Common myeloid progenitor, CD34-positive (primary cell): ENCODE measurements around the gene PIK3R2.

Experiments
- CTCF ChIA-PET: fragments of 350-600 bp; sonication (Branson Sonifier 250); formaldehyde crosslinking; loops from one replicate; lab custom pipeline; 2021; ENCODE audit warnings: antibody characterized with exemption; lab: Charles Lee
- POLR2A ChIA-PET: fragments of 350-600 bp; sonication (Branson Sonifier 250); formaldehyde crosslinking; loops from one replicate; lab custom pipeline; 2021; ENCODE audit warnings: antibody characterized with exemption; lab: Charles Lee
- DNase-seq, 3 donors: peaks; one replicate each; pipeline versions ENCODE4 v3.0.0 to v3.0.0-alpha.2; 2013
- H3K27ac ChIP-seq, 2 experiments: 1 replicate in 1 of 2; 2 replicates in 1 of 2; pipeline ENCODE4 v1.7.0; 2013; ENCODE audit warnings: inconsistent platforms in 2 of 2, low read length in 2 of 2, mild to moderate bottlenecking in 2 of 2, low read depth in 1 of 2, moderate library complexity in 1 of 2; ENCODE audit not compliant: severe bottlenecking in 2 of 2, insufficient read depth in 1 of 2, poor library complexity in 1 of 2
- H3K27me3 ChIP-seq, 5 experiments: replicated peaks in 2 of 5; 1 replicate in 3 of 5; 2 replicates in 2 of 5; pipeline versions ENCODE4 v1.6.1 to v1.7.0; 2013; ENCODE audit warnings: low read length in 4 of 5, mild to moderate bottlenecking in 2 of 5, moderate library complexity in 2 of 5, inconsistent platforms in 1 of 5; ENCODE audit not compliant: insufficient read depth in 5 of 5, control insufficient read depth in 4 of 5
- H3K36me3 ChIP-seq, 4 experiments: 1 replicate in 2 of 4; 2 replicates in 2 of 4; pipeline versions ENCODE4 v1.6.1 to v1.7.0; 2013; ENCODE audit warnings: low read length in 3 of 4, control low read depth in 1 of 4, mild to moderate bottlenecking in 1 of 4; ENCODE audit not compliant: control insufficient read depth in 4 of 4, insufficient read depth in 4 of 4
- H3K4me1 ChIP-seq, 4 experiments: 1 replicate in 3 of 4; 2 replicates in 1 of 4; pipeline versions ENCODE4 v1.6.1 to v1.7.1; 2013; ENCODE audit warnings: low read length in 3 of 4, mild to moderate bottlenecking in 3 of 4, control low read depth in 1 of 4, inconsistent platforms in 1 of 4, moderate library complexity in 1 of 4; ENCODE audit not compliant: control insufficient read depth in 4 of 4, insufficient read depth in 4 of 4; ENCODE audit errors: control extremely low read depth in 1 of 4
- H3K4me3 ChIP-seq, 7 experiments: 1 replicate in 4 of 7; 2 replicates in 3 of 7; pipeline versions ENCODE4 v1.5.1 to v1.7.0; 2013; ENCODE audit warnings: mild to moderate bottlenecking in 7 of 7, low read length in 6 of 7, moderate library complexity in 6 of 7, inconsistent platforms in 2 of 7, low read depth in 2 of 7, control low read depth in 1 of 7; ENCODE audit not compliant: insufficient read depth in 4 of 7, control insufficient read depth in 1 of 7; ENCODE audit errors: extremely low read depth in 1 of 7
- H3K9me3 ChIP-seq, 5 experiments: 1 replicate in 4 of 5; 2 replicates in 1 of 5; pipeline versions ENCODE4 v1.6.1 to v1.7.1; 2013; ENCODE audit warnings: low read length in 4 of 5, mild to moderate bottlenecking in 2 of 5, inconsistent platforms in 1 of 5, low read depth in 1 of 5, moderate library complexity in 1 of 5; ENCODE audit not compliant: control insufficient read depth in 4 of 5, insufficient read depth in 2 of 5; ENCODE audit errors: control extremely low read depth in 1 of 5
- WGBS: methylation state at CpG from one replicate; pipeline ENCODE4 v1.1.5; 2013; ENCODE audit not compliant: insufficient coverage; 5-methylcytosine and 5-hydroxymethylcytosine counted together

The PIK3R2 gene

DNA sequence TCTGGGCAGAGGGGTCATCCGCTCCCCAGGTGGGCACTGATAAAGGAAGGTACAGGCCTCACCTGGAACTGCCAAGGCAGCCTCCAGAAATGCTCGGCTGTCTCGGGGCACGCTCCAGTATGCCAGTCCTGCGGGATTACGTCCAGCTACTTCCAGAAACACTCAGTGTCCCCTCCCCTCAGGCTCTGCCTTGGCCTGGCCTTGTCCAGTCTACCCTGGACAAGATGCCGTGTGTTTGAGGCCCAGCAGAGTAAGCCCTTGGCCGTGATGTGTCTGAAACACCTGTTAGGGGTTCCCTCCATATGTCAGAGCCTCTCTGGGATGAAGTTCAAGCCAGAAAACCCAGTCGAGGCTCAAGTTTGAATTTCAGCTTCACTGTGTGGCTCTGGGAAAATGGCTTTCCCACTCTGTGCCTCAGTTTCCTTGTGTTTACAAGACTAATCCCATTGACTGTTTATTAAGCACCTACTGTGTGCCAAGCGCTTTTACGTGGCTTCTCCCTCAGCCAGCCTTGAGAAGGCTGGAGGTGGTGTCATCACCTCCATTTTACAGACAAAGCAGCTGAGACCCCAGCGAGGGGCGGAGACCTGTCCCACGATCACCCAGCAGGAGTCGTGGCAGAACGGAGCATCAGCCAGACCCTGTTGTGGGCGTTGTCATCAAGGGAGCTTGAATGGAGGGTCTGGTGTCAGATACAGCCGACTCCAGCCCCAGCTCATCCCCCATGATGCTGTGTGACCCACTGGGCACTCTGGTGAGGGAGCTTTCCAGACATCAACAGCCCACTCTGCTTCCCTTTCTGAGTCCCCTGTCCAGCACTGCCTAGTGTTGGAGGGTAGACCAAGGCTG is 2.0 kb upstream of the PIK3R2 start:
- Histone ChIP-seq H3K36me3 (peaks cover 0 to 32% (median 12%) of the 10 kb centered on the region in 4 experiments), H3K27me3 (no peaks in the 10 kb centered on the region), H3K9me3 (no peaks in the 10 kb centered on the region), H3K27ac (peak overlapping the region in 1 of 2 experiments; percentile 99), H3K4me3 (peak overlapping the region in 2 of 7 experiments; percentile 80 to 92), H3K4me1 (peaks cover 0 to 32% (median 24%) of the 10 kb centered on the region in 4 experiments)
- CTCF ChIA-PET = interaction anchor here (0.8 to 2.7 kb wide), 11 partner anchors 9 to 178 kb away, joined by 3 to 25 read pairs (median 5); no protein-coding TSS in a partner anchor
- no peak for DNase-seq
- POLR2A ChIA-PET = no interaction called here
- 96% methylated on average over 16 of the region's 18 CpGs for WGBS

DNA sequence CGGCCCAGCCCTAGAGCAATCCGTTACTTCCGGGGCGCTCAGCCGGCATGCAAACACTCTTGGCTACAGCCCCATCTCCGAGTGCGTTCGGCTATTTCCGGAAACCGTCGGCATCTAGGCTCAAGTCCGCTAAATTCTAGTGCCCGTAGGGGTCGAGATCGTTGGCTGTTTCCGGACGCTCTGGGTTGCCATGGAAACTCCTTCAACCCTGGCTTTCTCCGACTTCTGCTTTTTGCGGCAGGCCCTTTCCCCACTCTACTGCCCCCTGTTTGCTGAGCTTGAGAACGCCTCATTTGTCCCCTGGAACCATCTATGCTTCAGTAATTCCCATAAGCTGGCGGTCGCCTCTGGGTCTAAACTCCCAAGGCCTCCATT is 534 bp upstream of the PIK3R2 start:
- Histone ChIP-seq H3K27me3 (no peaks in the 10 kb centered on the region), H3K27ac (peak overlapping the region; percentile 98 to 99), H3K4me3 (peak overlapping the region; percentile 66 to 92 (median 82)), H3K36me3 (peaks cover 0 to 38% (median 9%) of the 10 kb centered on the region in 4 experiments), H3K9me3 (no peaks in the 10 kb centered on the region), H3K4me1 (peaks cover 0 to 46% (median 33%) of the 10 kb centered on the region in 4 experiments)
- DNase-seq = peak; percentile 99 to 100 (median 99)
- under 1% methylated on average over 22 of the region's 22 CpGs for WGBS
- ChIA-PET CTCF (interaction anchor here (1.1 to 2.7 kb wide), 7 partner anchors 11 to 40 kb away, joined by 3 to 25 read pairs (median 5); no protein-coding TSS in a partner anchor), POLR2A (interaction anchor here (0.6 to 1.2 kb wide), 2 partner anchors 40 to 178 kb away, joined by 3 read pairs; partner anchors contain the start of gene MPV17L2)

DNA sequence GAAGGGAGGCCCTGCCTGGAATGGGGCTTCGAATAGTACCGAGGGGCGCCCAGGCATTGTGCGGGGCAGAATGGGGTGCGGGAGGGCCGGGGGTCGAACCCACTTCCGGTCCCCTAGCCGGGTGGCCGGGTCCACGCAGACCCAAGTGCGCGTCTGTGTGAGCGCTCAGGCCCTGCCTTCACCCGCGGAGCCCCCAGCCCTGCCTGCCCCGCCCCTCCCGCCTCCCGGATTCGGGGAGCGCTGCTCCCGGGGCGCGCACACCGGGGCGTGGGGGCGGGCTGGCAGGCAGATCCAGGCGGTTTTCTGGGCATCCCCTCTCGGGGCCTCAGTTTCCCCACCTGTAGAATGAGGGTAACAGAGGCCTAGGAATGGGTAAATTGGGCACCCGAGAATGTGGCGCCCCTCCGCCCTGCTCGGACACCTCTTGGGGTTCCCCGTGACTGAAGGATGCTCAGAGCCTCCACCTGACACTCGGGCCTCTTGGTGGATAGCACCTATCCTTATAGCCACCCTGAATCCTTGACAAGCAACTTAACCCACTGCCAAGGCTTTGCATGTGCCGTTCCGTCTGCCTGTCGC is 682 bp downstream of the PIK3R2 start:
- POLR2A ChIA-PET = no interaction called here
- H3K9me3 ChIP-seq = no peaks in the 10 kb centered on the region
- H3K36me3 ChIP-seq = peaks cover 0 to 40% (median 10%) of the 10 kb centered on the region in 4 experiments
- WGBS = 2% methylated on average over 37 of the region's 38 CpGs
- H3K4me3 ChIP-seq = peak overlapping the region; percentile 61 to 92 (median 81)
- CTCF ChIA-PET = interaction anchor here (1.5 kb wide), 1 partner anchor 13 kb away, joined by 4 read pairs; no protein-coding TSS in a partner anchor
- H3K27me3 ChIP-seq = no peaks in the 10 kb centered on the region
- DNase-seq = peak in 1 of 3 donors; percentile 36
- peaks cover 0 to 52% (median 36%) of the 10 kb centered on the region in 4 experiments for H3K4me1 ChIP-seq
- H3K27ac ChIP-seq = peak overlapping the region; percentile 54 to 99

DNA sequence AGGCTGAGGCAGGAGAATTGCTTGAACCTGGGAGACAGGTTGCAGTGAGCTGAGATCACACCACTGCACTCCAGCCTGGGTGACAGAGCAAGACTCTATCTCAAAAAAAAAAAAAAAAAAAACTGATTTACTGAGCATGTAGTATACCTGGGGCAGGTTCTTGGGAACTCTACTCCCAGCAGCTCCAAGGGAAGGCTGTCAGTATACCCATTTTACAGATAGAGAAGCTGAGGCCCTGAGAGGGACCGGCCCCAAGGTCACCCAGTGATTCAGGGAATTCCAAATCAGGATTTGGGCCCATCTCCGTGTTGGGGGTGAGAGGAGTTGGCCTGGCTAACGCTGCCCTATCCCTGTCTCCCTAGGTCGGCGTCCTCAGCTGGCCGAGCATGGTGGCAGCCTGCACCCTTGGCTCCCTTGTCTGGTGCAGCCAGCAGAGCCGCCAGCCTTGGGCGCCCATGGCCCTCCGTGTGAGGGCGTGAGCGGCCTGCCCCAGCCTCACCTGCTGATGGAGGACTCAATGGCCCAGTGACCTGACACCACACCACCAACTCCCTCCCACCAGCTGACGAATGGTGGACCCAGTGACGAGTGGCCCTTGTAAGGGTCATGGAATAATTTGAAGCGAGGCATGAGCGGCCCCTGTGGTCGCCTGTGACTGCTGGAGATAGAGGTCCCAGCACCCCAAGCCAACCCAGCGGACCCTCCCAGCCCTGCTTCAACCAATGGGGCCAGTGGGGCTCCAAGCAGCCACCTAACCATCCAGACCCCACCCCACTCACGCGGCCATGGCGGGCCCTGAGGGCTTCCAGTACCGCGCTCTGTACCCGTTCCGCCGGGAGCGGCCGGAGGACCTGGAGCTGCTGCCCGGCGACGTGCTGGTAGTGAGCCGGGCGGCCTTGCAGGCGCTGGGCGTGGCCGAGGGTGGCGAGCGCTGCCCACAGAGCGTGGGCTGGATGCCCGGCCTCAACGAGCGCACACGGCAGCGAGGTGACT is 2.4 kb downstream of the PIK3R2 start:
- WGBS = 98% methylated on average over 22 of the region's 43 CpGs
- Histone ChIP-seq H3K27me3 (no peaks in the 10 kb centered on the region), H3K36me3 (peaks cover 0 to 35% (median 11%) of the 10 kb centered on the region in 4 experiments), H3K4me1 (peaks cover 0 to 56% (median 38%) of the 10 kb centered on the region in 4 experiments), H3K27ac (peak overlapping the region in 1 of 2 experiments; percentile 71), H3K4me3 (no peak overlapping the region), H3K9me3 (no peaks in the 10 kb centered on the region)
- DNase-seq = peak in 1 of 3 donors; percentile 26
- ChIA-PET CTCF (interaction anchor here (0.7 to 1.5 kb wide), 5 partner anchors 10 to 85 kb away, joined by 3 to 7 read pairs (median 3); no protein-coding TSS in a partner anchor), POLR2A (no interaction called here)

DNA sequence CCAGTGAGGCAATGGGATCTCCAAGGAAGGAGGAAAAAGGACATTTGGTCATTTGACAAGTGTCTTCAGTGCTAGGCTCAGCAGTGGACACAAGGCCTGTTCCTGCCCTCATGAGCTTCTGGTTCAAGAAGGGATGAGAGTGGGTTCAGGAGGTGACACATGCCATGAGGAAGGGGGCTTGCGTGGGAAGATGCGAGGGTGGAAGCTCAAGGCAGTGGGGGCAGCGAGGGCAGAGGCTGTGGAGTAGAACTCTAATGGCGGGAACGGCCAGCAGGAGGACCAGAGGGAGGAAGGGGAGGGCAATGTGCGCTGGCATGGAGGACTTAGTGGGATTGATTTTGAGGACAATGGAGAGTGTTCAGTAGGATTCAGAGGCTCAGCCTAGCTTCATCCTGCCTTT is 3.3 kb downstream of the PIK3R2 start:
- Histone ChIP-seq H3K27me3 (no peaks in the 10 kb centered on the region), H3K4me1 (peaks cover 0 to 61% (median 45%) of the 10 kb centered on the region in 4 experiments), H3K9me3 (no peaks in the 10 kb centered on the region), H3K4me3 (peak overlapping the region in 2 of 7 experiments; percentile 8 to 28), H3K27ac (peak overlapping the region in 1 of 2 experiments; percentile 71), H3K36me3 (peaks cover 0 to 34% (median 12%) of the 10 kb centered on the region in 4 experiments)
- DNase-seq = no peak
- ChIA-PET CTCF (interaction anchor here (1.5 kb wide), 1 partner anchor 11 kb away, joined by 7 read pairs; no protein-coding TSS in a partner anchor), POLR2A (no interaction called here)
- WGBS = 97% methylated on average over 4 of the region's 6 CpGs

DNA sequence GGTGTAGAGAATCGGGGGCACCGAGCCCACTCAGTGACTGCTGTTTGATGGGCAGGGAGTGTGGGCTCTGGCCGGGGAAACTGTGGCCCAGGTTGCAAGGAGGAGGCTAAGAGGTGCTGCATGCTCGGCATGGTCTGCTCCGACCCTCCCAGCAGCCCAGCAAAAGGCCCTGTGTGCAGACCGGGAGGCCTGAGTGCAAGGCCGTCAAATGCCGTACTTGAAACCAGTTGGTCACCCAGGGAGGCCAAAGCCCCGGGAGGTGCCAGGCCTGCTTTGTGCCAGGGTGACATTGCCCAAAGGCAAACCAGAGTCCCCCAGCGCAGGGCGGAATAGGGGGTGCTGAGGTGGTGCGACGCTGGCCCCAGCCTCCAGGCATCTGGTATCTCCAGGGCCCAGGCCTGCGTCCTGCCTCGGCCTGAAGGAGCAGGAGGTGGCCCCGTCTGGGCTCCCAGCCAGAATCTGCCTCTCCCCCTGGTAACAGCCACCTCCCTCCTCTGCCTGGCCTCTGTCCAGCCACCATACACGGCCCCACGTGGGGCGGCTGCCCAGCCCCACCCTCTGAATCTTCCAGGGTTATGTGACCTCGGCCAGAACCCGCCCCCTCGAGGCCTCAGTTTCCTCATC is 4.0 kb downstream of the PIK3R2 start:
- H3K4me3 ChIP-seq = peak overlapping the region in 3 of 7 experiments; percentile 8 to 38 (median 19)
- no peaks in the 10 kb centered on the region for H3K27me3 ChIP-seq
- ChIA-PET CTCF (interaction anchor here (1.0 to 1.5 kb wide), 2 partner anchors 10 to 14 kb away, joined by 3 to 7 read pairs; no protein-coding TSS in a partner anchor), POLR2A (no interaction called here)
- peaks cover 0 to 59% (median 43%) of the 10 kb centered on the region in 4 experiments for H3K4me1 ChIP-seq
- H3K9me3 ChIP-seq = no peaks in the 10 kb centered on the region
- H3K27ac ChIP-seq = peak overlapping the region in 1 of 2 experiments; percentile 71
- H3K36me3 ChIP-seq = peaks cover 0 to 40% (median 13%) of the 10 kb centered on the region in 4 experiments
- DNase-seq = peak; percentile 82 to 94 (median 93)
- WGBS = 25% methylated on average over 18 of the region's 22 CpGs
